K562 (cell line): ENCODE data around the gene THSD8. TPM values are rescaled to one million over a fixed set of nuclear protein-coding genes. Genes with fewer than 3 reads are reported as not detected.
A peak's percentile ranks its signal among the peaks of the same experiment; 100 is the strongest.

Experiments
- ELF2 ChIP-seq: fragments of 250-450 bp; sonication (Bioruptor Pico); IDR thresholded peaks from 2 replicates; pipeline ENCODE4 v1.5.0; 2021; ENCODE audit warnings: mild to moderate bottlenecking
- JUN ChIP-seq, 2 experiments: sonication (generic) in 1 of 2; formaldehyde crosslinking in 1 of 2; IDR thresholded peaks; 2 replicates each; pipeline versions ENCODE4 v1.6.1 to v1.8.0; 2012 to 2022; ENCODE audit warnings: borderline replicate concordance in 2 of 2, mild to moderate bottlenecking in 2 of 2, improper control_type of control experiment in 1 of 2, low read depth in 1 of 2, low read length in 1 of 2, missing genetic modification reagents in 1 of 2
- NRF1 ChIP-seq, 2 experiments: fragments of 450-650 bp; IDR thresholded peaks in 1 of 2; conservative IDR thresholded peaks in 1 of 2; 2 replicates each; pipeline ENCODE4 v1.6.1; 2014; ENCODE audit warnings: mild to moderate bottlenecking in 2 of 2
- STAG1 ChIP-seq: sonication (generic); formaldehyde crosslinking; IDR thresholded peaks from 2 replicates; pipeline ENCODE4 v1.5.0; 2020; ENCODE audit warnings: missing genetic modification reagents, borderline replicate concordance
- ZNF3 ChIP-seq: fragments of 250-450 bp; sonication (Bioruptor Pico); IDR thresholded peaks from 2 replicates; pipeline ENCODE4 v1.5.0; 2021; ENCODE audit warnings: mild to moderate bottlenecking, moderate library complexity
- ZNF707 ChIP-seq: fragments of 250-450 bp; sonication (Bioruptor Pico); conservative IDR thresholded peaks from 2 replicates; pipeline ENCODE4 v1.8.0; 2022; ENCODE audit warnings: inconsistent platforms, mild to moderate bottlenecking, moderate library complexity
- polyA plus RNA-seq, 8 experiments: library from polyadenylated mRNA; depleted of rRNA in 4 of 8; stranded (reverse) in 5 of 8; unstranded in 3 of 8; fragments of >200 nt; fragmentation: Nextera tagmentation in 2 of 8; fragmentation: Illumina TruSeq in 1 of 8; extraction: Ambion mirVana in 2 of 8; extraction: Trizol in 1 of 8; gene quantifications; 2 replicates each; pipeline versions ENCODE4 v1.2.1 to v1.2.3, GENCODE V29; 2011 to 2014; ENCODE audit warnings: inconsistent platforms in 1 of 8, missing spikeins in 1 of 8
- total RNA-seq, 7 experiments: library from RNA; depleted of rRNA in 6 of 7; stranded (reverse); fragments of >200 nt in 6 of 7; fragmentation: Illumina TruSeq in 2 of 7; extraction: Trizol in 2 of 7; gene quantifications; 2 replicates each; pipeline versions ENCODE4 v1.2.1 to v1.2.3, GENCODE V29; 2011 to 2021; ENCODE audit warnings: low replicate concordance in 1 of 7
- TF ChIP-seq, protein P1 (sequence below): fragments of 450-650 bp; IDR thresholded peaks from 2 replicates; pipeline ENCODE4 v1.6.1; 2016; ENCODE audit warnings: mild to moderate bottlenecking, moderate library complexity
- TF ChIP-seq, protein P2 (sequence below): fragments of 450-650 bp; IDR thresholded peaks from 2 replicates; pipeline ENCODE4 v1.7.1; 2018; ENCODE audit warnings: mild to moderate bottlenecking, low read depth; ENCODE audit not compliant: partially characterized antibody
- TF ChIP-seq, protein P3 (sequence below), 2 experiments: fragments of 200-800 bp in 1 of 2; sonication (Bioruptor generic) in 1 of 2; sonication (generic) in 1 of 2; formaldehyde crosslinking in 1 of 2; IDR thresholded peaks in 1 of 2; conservative IDR thresholded peaks in 1 of 2; 2 replicates each; pipeline versions ENCODE4 v1.5.0 to v1.6.1; 2016 to 2020; ENCODE audit warnings: missing compliant biosample characterization in 1 of 2, missing genetic modification characterization in 1 of 2, missing genetic modification reagents in 1 of 2

Gene THSD8
- total and polyA plus RNA-seq, 9 of the 15 experiments (the other 6 are each of a cell fraction or from before 2014, with no cell fraction given) = 8.4 to 42.4 (median 19.9) TPM; not detected in 2

DNA sequence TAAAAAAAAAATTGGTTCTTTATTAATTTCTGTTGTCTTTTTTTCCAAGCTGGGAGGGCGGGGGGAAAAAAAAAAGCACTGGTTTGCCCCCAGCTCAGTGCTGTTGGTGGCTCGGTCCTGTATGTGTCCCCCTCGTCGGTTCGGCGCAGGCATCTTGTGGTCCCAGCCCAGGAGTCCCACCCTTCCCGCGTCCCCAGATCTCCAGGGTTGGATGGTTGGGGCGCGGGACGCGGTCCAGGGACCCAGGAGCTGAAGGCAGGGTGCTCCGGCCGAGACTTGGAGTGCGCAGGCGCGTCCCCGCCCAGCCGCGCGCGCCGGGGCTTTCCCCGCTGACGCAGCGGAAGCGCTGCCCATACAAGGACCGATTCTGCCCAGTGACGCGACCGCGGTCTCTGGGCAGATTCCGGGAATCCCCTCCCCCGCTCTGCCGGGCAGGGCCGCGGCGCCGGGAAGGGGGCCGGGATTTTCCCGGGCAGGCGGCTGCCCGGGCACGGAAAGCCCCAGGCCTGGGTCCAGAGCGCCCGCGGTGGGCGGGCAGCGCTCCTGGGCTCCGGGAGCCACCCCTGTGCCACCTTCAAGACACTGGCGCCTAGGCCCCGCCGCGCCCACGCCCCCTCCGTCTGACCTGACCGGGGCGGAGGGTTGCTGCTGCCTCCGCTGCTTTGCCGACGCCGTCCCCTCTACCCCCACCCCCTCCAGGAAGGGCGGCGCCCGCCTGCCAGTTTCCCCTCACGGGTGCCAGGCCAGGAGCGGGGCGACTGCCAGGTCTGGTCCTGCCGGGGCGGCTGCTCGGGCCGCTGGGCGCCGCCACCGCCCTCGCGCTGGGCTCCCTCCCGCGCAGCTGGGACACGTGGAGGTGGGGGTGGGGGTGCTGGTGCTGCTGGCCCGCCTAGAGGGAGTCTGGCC lies 8.3 kb upstream of the THSD8 start (continued):
- TF ChIP-seq, protein P1, sequence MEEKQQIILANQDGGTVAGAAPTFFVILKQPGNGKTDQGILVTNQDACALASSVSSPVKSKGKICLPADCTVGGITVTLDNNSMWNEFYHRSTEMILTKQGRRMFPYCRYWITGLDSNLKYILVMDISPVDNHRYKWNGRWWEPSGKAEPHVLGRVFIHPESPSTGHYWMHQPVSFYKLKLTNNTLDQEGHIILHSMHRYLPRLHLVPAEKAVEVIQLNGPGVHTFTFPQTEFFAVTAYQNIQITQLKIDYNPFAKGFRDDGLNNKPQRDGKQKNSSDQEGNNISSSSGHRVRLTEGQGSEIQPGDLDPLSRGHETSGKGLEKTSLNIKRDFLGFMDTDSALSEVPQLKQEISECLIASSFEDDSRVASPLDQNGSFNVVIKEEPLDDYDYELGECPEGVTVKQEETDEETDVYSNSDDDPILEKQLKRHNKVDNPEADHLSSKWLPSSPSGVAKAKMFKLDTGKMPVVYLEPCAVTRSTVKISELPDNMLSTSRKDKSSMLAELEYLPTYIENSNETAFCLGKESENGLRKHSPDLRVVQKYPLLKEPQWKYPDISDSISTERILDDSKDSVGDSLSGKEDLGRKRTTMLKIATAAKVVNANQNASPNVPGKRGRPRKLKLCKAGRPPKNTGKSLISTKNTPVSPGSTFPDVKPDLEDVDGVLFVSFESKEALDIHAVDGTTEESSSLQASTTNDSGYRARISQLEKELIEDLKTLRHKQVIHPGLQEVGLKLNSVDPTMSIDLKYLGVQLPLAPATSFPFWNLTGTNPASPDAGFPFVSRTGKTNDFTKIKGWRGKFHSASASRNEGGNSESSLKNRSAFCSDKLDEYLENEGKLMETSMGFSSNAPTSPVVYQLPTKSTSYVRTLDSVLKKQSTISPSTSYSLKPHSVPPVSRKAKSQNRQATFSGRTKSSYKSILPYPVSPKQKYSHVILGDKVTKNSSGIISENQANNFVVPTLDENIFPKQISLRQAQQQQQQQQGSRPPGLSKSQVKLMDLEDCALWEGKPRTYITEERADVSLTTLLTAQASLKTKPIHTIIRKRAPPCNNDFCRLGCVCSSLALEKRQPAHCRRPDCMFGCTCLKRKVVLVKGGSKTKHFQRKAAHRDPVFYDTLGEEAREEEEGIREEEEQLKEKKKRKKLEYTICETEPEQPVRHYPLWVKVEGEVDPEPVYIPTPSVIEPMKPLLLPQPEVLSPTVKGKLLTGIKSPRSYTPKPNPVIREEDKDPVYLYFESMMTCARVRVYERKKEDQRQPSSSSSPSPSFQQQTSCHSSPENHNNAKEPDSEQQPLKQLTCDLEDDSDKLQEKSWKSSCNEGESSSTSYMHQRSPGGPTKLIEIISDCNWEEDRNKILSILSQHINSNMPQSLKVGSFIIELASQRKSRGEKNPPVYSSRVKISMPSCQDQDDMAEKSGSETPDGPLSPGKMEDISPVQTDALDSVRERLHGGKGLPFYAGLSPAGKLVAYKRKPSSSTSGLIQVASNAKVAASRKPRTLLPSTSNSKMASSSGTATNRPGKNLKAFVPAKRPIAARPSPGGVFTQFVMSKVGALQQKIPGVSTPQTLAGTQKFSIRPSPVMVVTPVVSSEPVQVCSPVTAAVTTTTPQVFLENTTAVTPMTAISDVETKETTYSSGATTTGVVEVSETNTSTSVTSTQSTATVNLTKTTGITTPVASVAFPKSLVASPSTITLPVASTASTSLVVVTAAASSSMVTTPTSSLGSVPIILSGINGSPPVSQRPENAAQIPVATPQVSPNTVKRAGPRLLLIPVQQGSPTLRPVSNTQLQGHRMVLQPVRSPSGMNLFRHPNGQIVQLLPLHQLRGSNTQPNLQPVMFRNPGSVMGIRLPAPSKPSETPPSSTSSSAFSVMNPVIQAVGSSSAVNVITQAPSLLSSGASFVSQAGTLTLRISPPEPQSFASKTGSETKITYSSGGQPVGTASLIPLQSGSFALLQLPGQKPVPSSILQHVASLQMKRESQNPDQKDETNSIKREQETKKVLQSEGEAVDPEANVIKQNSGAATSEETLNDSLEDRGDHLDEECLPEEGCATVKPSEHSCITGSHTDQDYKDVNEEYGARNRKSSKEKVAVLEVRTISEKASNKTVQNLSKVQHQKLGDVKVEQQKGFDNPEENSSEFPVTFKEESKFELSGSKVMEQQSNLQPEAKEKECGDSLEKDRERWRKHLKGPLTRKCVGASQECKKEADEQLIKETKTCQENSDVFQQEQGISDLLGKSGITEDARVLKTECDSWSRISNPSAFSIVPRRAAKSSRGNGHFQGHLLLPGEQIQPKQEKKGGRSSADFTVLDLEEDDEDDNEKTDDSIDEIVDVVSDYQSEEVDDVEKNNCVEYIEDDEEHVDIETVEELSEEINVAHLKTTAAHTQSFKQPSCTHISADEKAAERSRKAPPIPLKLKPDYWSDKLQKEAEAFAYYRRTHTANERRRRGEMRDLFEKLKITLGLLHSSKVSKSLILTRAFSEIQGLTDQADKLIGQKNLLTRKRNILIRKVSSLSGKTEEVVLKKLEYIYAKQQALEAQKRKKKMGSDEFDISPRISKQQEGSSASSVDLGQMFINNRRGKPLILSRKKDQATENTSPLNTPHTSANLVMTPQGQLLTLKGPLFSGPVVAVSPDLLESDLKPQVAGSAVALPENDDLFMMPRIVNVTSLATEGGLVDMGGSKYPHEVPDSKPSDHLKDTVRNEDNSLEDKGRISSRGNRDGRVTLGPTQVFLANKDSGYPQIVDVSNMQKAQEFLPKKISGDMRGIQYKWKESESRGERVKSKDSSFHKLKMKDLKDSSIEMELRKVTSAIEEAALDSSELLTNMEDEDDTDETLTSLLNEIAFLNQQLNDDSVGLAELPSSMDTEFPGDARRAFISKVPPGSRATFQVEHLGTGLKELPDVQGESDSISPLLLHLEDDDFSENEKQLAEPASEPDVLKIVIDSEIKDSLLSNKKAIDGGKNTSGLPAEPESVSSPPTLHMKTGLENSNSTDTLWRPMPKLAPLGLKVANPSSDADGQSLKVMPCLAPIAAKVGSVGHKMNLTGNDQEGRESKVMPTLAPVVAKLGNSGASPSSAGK = peak; percentile 83
- TF ChIP-seq, protein P2, sequence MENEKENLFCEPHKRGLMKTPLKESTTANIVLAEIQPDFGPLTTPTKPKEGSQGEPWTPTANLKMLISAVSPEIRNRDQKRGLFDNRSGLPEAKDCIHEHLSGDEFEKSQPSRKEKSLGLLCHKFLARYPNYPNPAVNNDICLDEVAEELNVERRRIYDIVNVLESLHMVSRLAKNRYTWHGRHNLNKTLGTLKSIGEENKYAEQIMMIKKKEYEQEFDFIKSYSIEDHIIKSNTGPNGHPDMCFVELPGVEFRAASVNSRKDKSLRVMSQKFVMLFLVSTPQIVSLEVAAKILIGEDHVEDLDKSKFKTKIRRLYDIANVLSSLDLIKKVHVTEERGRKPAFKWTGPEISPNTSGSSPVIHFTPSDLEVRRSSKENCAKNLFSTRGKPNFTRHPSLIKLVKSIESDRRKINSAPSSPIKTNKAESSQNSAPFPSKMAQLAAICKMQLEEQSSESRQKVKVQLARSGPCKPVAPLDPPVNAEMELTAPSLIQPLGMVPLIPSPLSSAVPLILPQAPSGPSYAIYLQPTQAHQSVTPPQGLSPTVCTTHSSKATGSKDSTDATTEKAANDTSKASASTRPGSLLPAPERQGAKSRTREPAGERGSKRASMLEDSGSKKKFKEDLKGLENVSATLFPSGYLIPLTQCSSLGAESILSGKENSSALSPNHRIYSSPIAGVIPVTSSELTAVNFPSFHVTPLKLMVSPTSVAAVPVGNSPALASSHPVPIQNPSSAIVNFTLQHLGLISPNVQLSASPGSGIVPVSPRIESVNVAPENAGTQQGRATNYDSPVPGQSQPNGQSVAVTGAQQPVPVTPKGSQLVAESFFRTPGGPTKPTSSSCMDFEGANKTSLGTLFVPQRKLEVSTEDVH = no peak
- TF ChIP-seq, protein P3, sequence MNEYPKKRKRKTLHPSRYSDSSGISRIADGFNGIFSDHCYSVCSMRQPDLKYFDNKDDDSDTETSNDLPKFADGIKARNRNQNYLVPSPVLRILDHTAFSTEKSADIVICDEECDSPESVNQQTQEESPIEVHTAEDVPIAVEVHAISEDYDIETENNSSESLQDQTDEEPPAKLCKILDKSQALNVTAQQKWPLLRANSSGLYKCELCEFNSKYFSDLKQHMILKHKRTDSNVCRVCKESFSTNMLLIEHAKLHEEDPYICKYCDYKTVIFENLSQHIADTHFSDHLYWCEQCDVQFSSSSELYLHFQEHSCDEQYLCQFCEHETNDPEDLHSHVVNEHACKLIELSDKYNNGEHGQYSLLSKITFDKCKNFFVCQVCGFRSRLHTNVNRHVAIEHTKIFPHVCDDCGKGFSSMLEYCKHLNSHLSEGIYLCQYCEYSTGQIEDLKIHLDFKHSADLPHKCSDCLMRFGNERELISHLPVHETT (CRISPR knock-in tag; conservative IDR thresholded peaks at IDR 0.05 in 1 of 2, IDR thresholded peaks at IDR 0.05 in 1 of 2) = no peak
- no peak for TF ChIP-seq ZNF3 (CRISPR knock-in tag)
- no peak for TF ChIP-seq STAG1 (CRISPR knock-in tag)
- TF ChIP-seq ELF2 = peak; percentile 5; the same call in 1 of the 2 replicates
- TF ChIP-seq NRF1 (conservative IDR thresholded peaks at IDR 0.05 in 1 of 2, IDR thresholded peaks at IDR 0.05 in 1 of 2) = peak; percentile 93 to 94
- TF ChIP-seq JUN (IDR thresholded peaks at IDR 0.05; ENCODE audit: borderline replicate concordance, low read depth, low read length) = no peak
- no peak for TF ChIP-seq JUN (CRISPR knock-in tag; IDR thresholded peaks at IDR 0.05; ENCODE audit: borderline replicate concordance)
- no peak for TF ChIP-seq ZNF707
